ENCODE results near the gene PGGHG.

The PGGHG gene

DNA sequence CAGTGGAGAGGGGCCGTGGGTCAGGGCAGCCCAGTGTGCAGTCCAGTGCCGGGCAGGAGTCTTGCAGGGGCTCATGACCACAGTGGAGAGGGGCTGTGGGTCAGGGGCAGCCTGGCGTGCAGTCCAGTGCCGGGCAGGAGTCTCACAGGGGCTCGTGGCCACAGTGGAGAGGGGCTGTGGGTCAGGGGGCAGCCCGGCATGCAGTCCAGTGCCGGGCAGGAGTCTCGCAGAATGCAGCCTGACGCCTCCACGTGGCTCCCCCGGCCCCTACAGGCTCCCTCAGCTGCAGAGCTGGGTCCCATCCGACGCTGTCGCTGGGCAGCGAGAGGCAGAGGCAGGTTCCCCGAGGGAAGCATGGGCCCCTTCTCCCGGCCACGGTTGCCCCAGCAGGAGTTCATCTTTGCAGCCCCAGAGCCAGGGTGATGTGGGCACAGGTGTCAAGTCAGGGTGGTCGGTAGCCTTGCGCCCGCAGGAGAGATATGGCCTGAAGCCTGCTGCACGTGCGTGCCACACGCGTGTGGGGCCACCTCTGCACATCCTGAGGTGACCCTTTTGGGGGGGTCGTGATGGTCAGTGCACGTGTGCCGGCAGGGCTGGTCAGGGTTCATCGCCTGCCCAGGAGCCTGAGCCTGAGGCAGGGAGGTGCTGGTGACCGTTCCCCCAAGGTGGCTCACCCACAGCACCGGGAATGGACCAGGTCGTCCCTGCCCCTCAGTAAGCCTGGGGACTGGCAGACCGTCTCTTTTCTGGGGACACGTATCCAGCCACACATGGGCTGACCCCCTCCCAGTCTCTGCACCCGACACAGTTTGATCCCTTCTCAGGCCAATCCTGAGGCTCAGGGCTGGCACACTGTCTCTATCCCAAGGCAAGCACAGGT is 7.5 kb downstream of the PGGHG start:
- Mint-ChIP-seq H3K9me3 (no peaks in the 10 kb centered on the region), H3K36me3 (ENCODE audit: low read depth) (peaks cover 2% of the 10 kb centered on the region), H3K4me3 (no peak overlapping the region), H3K27me3 (ENCODE audit: low read depth) (peaks cover 11% of the 10 kb centered on the region), H3K27ac (no peak overlapping the region), H3K4me1 (ENCODE audit: low read depth) (peaks cover 9% of the 10 kb centered on the region)

DNA sequence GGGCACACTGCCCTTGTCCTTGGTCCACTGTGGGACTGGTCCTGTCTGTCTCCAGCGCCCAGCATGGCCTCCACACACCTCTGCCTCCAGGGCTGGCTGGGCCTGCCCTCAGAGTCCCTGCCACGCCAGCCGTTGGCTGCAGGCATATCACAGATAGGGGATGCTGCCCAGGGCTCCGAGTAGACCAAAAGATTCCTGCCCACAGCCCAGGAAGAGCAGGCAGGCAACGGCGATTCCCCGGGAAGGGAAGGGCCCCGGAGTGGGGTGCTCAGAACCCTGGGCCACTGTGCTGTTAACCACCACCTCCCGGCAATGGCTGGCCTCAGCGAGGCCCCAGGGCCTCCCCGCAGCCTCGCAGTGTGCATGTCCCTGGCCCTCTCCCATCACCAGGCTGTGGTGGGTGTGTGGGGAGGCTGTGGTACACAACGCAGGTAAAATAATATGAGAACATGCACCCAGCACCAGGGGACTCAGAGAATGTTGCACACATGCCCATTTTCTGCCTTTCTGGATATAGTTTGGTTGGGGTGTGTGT is 8.2 kb downstream of the PGGHG start:
- Mint-ChIP-seq H3K27me3 (ENCODE audit: low read depth) (peaks cover 11% of the 10 kb centered on the region), H3K4me3 (no peak overlapping the region)

DNA sequence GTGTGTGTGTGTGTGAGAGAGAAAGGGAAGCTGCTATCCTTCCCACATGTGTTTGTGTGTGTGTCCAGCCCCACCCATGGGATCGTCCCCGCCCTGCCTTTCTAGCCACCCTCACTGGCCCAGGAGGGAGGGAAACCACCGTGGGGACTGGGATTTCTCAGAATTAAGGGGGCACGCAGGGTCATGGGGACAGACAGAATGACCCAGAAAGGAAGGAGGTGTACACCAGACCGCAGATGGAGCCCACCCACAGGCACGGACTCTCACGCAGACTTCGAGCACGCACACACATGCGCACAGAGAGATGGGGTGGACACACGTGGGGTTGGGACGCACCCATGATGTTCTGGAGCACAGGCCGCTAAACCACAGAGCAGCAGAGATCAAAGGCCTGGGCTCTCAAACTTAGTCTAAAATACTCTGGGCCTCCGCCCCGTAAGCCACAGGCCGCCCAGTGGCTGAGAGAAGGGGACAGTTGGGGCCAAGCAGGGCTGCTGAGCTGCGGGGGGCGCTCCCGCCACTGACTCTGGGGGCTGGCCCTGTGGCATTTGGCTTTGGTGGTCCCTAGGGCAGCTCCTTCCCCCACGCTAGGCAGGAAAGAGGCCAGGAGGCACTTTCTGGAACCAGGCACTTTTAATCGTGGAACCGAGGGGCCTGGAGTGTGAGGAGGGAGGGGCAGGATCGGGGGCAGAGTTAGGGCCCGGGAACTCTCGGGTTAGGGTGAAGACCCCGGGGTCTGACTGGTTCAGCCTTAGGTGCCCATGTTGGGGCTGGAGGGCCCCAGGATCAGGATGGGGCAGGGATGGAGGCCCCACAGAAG is 8.9 kb downstream of the PGGHG start:
- Mint-ChIP-seq H3K4me3 (peak overlapping the region; percentile 21), H3K9me3 (no peaks in the 10 kb centered on the region), H3K36me3 (ENCODE audit: low read depth) (no peaks in the 10 kb centered on the region), H3K27me3 (ENCODE audit: low read depth) (peaks cover 12% of the 10 kb centered on the region), H3K27ac (peak overlapping the region; percentile 57), H3K4me1 (ENCODE audit: low read depth) (peaks cover 7% of the 10 kb centered on the region)

More for the DNA sequence above, 8.2 kb downstream of the PGGHG start:
- no peak overlapping the region for H3K27ac Mint-ChIP-seq
- no peaks in the 10 kb centered on the region for H3K9me3 Mint-ChIP-seq
- H3K36me3 Mint-ChIP-seq (ENCODE audit: low read depth) = no peaks in the 10 kb centered on the region
- H3K4me1 Mint-ChIP-seq (ENCODE audit: low read depth) = peaks cover 7% of the 10 kb centered on the region

DNA sequence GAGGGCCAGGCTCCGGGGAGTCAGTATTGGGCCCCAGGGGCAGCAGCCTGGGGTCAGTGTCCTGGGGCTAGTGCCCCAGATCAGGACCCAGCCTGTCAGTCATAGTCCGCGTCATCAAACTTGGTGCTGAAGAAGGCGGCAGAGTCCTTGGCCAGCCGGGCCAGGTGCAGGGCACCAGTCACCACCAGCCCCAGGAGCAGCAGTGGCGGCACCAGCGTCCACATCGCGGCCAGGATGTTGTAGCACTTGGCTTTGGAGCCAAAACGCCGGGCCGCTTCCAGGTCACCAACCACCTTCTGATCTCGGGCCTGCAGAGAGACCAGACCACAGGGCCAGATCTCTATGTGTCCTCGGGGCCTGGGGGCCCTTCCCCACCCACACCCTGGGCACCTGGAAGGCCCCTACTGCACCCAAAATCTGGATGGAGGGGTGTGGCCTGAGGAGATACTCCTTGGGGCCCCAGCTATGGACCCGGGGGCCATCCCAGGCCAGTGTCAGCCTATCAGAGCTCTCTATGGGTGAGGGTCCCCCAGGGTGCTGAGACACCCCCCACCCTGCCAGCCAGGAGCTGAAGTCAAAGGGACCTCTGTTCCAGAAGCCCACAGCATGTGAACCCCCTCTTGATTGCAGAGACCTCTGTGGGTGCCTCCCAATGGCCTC is 9.6 kb downstream of the PGGHG start:
- no peak overlapping the region for H3K4me3 Mint-ChIP-seq
- H3K27me3 Mint-ChIP-seq (ENCODE audit: low read depth) = peaks cover 14% of the 10 kb centered on the region
- peaks cover 9% of the 10 kb centered on the region for H3K4me1 Mint-ChIP-seq (ENCODE audit: low read depth)
- H3K36me3 Mint-ChIP-seq (ENCODE audit: low read depth) = no peaks in the 10 kb centered on the region
- H3K27ac Mint-ChIP-seq = no peak overlapping the region
- H3K9me3 Mint-ChIP-seq = no peaks in the 10 kb centered on the region

- Mint-ChIP-seq H3K27ac (no peak within 1 kb of the TSS), H3K4me3 (no peak within 1 kb of the TSS), H3K4me1 (ENCODE audit: low read depth) (peaks cover 9% of the 10 kb centered on the region), H3K36me3 (ENCODE audit: low read depth) (no peaks in the 10 kb centered on the region), H3K9me3 (no peaks in the 10 kb centered on the region), H3K27me3 (ENCODE audit: low read depth) (peaks cover 14% of the 10 kb centered on the region)
Measured at GRCh38 chr11:299081-299891, 10.4 kb downstream of the PGGHG start, which contains the start of gene IFITM5. TSS of gene IFITM5 (minus strand) at chr11:299526. CDS start at chr11:299490, 36 bp downstream.

DNA sequence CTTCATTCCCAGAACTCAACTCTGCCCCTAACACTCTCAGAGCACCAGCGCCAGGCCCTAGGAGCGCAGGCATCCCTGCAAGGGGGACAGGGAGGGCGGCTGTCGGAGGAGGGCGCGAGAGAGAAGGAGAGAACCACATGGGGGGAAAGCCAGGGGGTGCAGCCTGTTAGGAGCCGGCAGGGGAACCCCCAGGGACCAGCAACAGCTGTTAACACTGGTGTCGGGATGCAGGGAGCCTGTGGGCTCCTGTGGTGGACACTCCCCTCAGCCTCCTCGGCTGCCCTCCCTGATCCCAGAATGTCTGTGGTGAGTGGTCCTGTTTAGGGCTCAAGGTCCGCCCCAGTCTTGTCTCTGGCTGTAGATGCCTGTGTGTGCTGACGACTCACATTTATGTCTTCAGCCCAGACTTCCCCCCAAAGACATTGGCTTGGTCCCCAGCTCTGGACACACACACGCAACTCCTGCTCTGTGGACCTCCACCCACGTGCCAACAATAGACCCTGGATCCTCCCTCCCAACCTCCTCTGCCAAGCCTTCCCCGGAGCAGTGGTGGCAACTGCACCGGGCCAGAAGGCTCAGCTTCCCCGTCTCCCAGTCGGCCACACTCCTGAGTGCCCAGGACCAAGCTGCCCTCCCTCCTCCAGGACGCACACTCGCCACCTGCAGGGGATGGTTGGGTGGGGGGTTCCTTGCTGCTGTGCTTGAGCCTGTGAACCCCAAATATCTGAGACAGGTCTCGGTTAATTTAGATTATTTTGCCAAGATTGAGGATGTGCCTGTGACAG is 11.2 kb downstream of the PGGHG start:
- H3K4me1 Mint-ChIP-seq (ENCODE audit: low read depth) = peaks cover 12% of the 10 kb centered on the region
- peak overlapping the region; percentile 3 for H3K27ac Mint-ChIP-seq
- H3K36me3 Mint-ChIP-seq (ENCODE audit: low read depth) = no peaks in the 10 kb centered on the region
- no peaks in the 10 kb centered on the region for H3K9me3 Mint-ChIP-seq
- H3K4me3 Mint-ChIP-seq = no peak overlapping the region
- H3K27me3 Mint-ChIP-seq (ENCODE audit: low read depth) = peaks cover 14% of the 10 kb centered on the region

- peaks cover 14% of the 10 kb centered on the region for H3K27me3 Mint-ChIP-seq (ENCODE audit: low read depth)
- H3K4me3 Mint-ChIP-seq = no peak overlapping the region
- no peak overlapping the region for H3K27ac Mint-ChIP-seq
- peaks cover 5% of the 10 kb centered on the region for H3K36me3 Mint-ChIP-seq (ENCODE audit: low read depth)
- H3K4me1 Mint-ChIP-seq (ENCODE audit: low read depth) = peaks cover 24% of the 10 kb centered on the region
- H3K9me3 Mint-ChIP-seq = no peaks in the 10 kb centered on the region
Measured at GRCh38 chr11:303363-303762, 14.4 kb downstream of the PGGHG start.

DNA sequence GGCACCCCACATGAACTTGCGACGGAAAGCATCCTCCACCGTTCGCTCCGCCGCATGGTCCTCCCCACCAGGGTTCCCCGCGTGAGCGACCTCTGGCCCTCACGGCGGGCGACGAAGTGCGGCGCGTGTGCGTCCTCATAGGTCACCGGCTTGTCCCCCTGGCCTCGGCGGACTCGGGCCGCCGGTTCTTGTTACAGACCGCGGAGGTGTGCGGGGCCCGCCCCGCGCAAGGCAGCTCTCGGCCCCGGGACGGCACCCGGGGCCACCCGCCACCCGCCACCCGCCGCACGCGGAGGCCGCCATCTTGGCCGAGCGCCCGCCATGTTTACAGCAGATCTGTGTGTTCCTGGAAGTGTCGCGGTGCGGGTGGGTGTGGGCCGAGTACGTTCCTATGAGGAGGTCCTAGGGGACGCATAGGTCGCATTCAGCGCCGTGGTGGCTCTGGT is 15.2 kb downstream of the PGGHG start:
- H3K4me1 Mint-ChIP-seq (ENCODE audit: low read depth) = peaks cover 24% of the 10 kb centered on the region
- H3K9me3 Mint-ChIP-seq = no peaks in the 10 kb centered on the region
- H3K27ac Mint-ChIP-seq = no peak overlapping the region
- peaks cover 10% of the 10 kb centered on the region for H3K36me3 Mint-ChIP-seq (ENCODE audit: low read depth)
- peaks cover 14% of the 10 kb centered on the region for H3K27me3 Mint-ChIP-seq (ENCODE audit: low read depth)
- H3K4me3 Mint-ChIP-seq = no peak overlapping the region

DNA sequence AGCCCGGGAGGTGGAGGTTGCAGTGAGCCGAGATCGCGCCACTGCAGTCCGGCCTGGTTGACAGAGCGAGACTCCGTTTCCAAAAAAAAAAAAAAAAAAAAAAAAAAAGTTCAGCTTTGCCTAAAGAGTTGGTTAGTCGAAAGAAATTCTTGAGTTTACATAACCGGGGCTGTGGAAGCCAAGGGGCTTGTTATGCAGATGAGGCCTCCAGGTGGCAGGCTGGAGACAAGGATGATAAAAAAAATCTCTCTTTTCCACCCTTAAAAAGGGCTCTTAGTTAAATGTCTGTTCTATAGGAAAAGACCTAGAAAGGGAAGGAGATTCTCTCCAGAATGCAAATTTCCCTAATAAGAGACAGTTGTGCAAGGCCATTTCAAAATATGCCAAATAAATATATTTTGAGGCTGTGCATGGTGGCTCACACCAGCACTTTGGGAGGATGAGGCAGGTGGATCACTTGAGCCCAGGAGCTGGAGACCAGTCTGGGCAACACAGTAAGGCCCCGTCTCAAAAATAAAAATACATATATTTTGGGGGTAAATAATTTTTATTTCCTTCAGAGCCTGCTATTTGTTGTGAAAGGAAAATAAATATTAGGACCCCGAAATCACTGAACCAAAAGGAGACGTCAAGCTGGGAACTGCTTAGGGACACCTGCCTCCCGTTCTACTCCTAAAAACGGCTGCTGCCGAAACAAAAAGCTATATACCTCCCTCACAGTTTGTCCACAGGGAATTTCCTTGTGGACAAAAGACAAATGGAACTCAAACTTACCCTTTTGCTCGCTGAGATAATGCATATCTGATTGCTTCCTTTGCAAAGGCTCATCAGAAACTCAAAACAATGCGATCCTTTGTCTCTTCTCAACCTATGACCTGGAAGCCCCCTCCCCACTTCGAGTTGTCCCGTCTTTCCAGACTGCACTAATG is 16.3 kb downstream of the PGGHG start:
- Mint-ChIP-seq H3K4me1 (ENCODE audit: low read depth) (peaks cover 30% of the 10 kb centered on the region), H3K9me3 (no peaks in the 10 kb centered on the region), H3K36me3 (ENCODE audit: low read depth) (peaks cover 16% of the 10 kb centered on the region), H3K4me3 (no peak overlapping the region), H3K27ac (peak overlapping the region; percentile 52), H3K27me3 (ENCODE audit: low read depth) (peaks cover 13% of the 10 kb centered on the region)

DNA sequence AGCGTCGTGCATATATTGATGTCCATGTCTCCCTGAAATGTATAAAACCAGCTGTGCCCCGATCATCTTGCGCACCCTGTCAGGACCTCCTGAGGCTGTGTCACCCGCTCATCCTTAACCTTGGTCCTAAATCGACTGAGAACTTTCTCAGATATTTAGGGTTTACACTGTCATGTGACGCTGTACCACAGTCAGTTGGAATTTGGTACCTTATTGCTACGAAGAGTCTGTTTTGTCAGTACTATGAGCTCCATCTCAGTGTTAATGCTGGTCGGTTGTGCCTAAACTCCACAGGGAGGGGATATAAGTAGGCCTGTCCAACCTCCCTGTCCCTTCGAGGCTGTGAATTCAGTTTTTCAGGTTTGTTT is 16.9 kb downstream of the PGGHG start:
- Mint-ChIP-seq H3K4me3 (no peak overlapping the region), H3K27me3 (ENCODE audit: low read depth) (peaks cover 7% of the 10 kb centered on the region), H3K36me3 (ENCODE audit: low read depth) (peaks cover 16% of the 10 kb centered on the region), H3K27ac (no peak overlapping the region), H3K9me3 (no peaks in the 10 kb centered on the region), H3K4me1 (ENCODE audit: low read depth) (peaks cover 30% of the 10 kb centered on the region)

DNA sequence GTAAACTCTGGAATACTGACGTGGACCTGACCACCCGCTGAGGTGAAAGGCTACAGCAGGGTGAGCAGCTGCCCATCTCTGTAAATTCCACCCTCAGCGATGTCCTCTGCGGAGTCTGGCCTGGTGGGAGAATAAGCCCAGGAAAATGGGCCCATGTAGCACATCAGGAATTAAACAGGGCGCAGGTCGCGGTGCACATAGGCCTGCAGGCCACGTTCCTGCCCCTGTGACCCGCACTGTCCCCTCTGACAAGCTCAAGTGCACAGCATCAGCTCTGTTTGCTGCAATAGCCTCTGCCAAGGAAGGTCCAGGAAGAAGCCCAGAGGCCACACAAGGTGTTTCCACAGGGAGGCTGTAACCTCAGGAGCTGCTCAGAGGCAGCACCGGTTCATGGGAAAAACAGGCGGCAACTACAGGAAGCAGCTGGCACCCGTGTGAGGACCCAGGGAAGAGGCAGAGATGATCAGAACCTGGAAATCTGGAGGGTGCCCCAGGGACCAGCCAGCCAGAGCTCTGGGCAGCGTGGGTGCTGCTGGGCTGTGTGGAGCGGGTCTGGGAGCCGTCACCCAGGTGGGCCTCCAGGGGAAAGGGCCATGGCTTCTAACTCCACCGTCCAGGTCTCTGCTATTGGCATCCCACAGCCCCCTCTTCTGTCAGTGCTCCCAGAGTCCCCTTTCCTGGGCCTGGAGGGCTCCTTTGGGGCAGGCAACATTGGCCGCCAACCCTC is 17.9 kb downstream of the PGGHG start:
- Mint-ChIP-seq H3K4me1 (ENCODE audit: low read depth) (peaks cover 31% of the 10 kb centered on the region), H3K36me3 (ENCODE audit: low read depth) (peaks cover 16% of the 10 kb centered on the region), H3K9me3 (no peaks in the 10 kb centered on the region), H3K27ac (peak overlapping the region; percentile 67), H3K27me3 (ENCODE audit: low read depth) (peaks cover 3% of the 10 kb centered on the region), H3K4me3 (peak overlapping the region; percentile 88)

Data from T-helper 1 cell treated with Interleukin-12 subunit alpha and Interleukin-12 subunit beta and Interleukin-4 antibody, amounts not matched to agents 30 μg/mL and 1 μg/mL, for 36 hours (primary cell).